Thyroid gland (tissue), 4 donors: ENCODE measurements around the gene GALR3. TPM values are rescaled to one million over a fixed set of nuclear protein-coding genes. Genes with fewer than 3 reads are reported as not detected.

ENCODE experiments used
- DNase-seq, 2 donors: peaks; one replicate each; pipeline ENCODE4 v3.0.0-alpha.2; 2019
- H3K27ac ChIP-seq, 3 donors: fragments of 200-600 bp; sonication (generic); 1 replicate in 2 of 3; 2 replicates in 1 of 3; pipeline ENCODE4 v1.5.1; 2016 to 2019; ENCODE audit warnings: mild to moderate bottlenecking in 1 of 3, moderate library complexity in 1 of 3
- H3K27me3 ChIP-seq: fragments of 200-600 bp; sonication (generic); one replicate; pipeline ENCODE4 v1.5.1; 2019
- H3K36me3 ChIP-seq, 2 donors: fragments of 200-600 bp; sonication (generic); one replicate each; pipeline ENCODE4 v1.5.1; 2016 to 2019
- H3K4me1 ChIP-seq, 2 donors: fragments of 200-600 bp; sonication (generic); one replicate each; pipeline ENCODE4 v1.5.1; 2017 to 2019
- H3K4me3 ChIP-seq, 3 donors: fragments of 200-600 bp; sonication (generic); replicated peaks in 1 of 3; 1 replicate in 2 of 3; 2 replicates in 1 of 3; pipeline ENCODE4 v1.5.1; 2016; ENCODE audit warnings: mild to moderate bottlenecking in 1 of 3
- H3K9me3 ChIP-seq: fragments of 200-600 bp; sonication (generic); one replicate; pipeline ENCODE4 v1.5.1; 2017
- CTCF ChIP-seq, 6 experiments: fragments of 200-600 bp in 3 of 6; fragments of 450-650 bp in 3 of 6; sonication (generic) in 3 of 6; IDR thresholded peaks; one replicate each; pipeline ENCODE4 v1.5.1; 2016 to 2019; ENCODE audit warnings: antibody characterized with exemption in 6 of 6, mild to moderate bottlenecking in 2 of 6, inconsistent platforms in 1 of 6, moderate library complexity in 1 of 6
- POLR2A ChIP-seq, 2 donors: fragments of 450-650 bp; IDR thresholded peaks; one replicate each; pipeline ENCODE4 v1.6.1; 2017; ENCODE audit warnings: antibody characterized with exemption in 2 of 2, mild to moderate bottlenecking in 2 of 2, moderate library complexity in 1 of 2
- WGBS, 2 donors: methylation state at CpG; one replicate each; pipeline ENCODE4 v1.1.5; 2017; 5-methylcytosine and 5-hydroxymethylcytosine counted together
- intact Hi-C: fragments of 100-400 bp; cut with DNase I; formaldehyde crosslinking; loops from one replicate; pipeline ENCODE4 v1.15.1; 2023
- total RNA-seq, 4 donors: library from RNA; depleted of rRNA; stranded (reverse); fragments of >200 nt; gene quantifications; one replicate each; pipeline ENCODE4 v1.2.3, GENCODE V29; 2016

GALR3 gene
- total RNA-seq, 4 donors from 2014 or later = not detected

- TF ChIP-seq POLR2A (IDR thresholded peaks at IDR 0.05) (no peak), CTCF (IDR thresholded peaks at IDR 0.05) (no peak)
- Histone ChIP-seq H3K4me3 (no peak overlapping the region), H3K36me3 (peaks cover 30 to 36% of the 10 kb centered on the region in 2 donors), H3K27me3 (no peaks in the 10 kb centered on the region), H3K4me1 (peaks cover 23 to 27% of the 10 kb centered on the region in 2 donors), H3K27ac (no peak overlapping the region), H3K9me3 (no peaks in the 10 kb centered on the region)
- 90 to 94% methylated on average over 5 of the region's 5 CpGs for WGBS, 2 donors
- intact Hi-C loops = no loop called here
- DNase-seq = no peak
Observed at GRCh38 chr22:37852418-37852817, 29.2 kb downstream of the GALR3 start.

- WGBS, 2 donors = 47 to 68% methylated on average over 2 of the region's 2 CpGs
Observed at GRCh38 chr22:37854946-37855345, 31.8 kb downstream of the GALR3 start.

GRCh38 chr22:37855462-37855861, 32.3 kb downstream of the GALR3 start:
- TF ChIP-seq POLR2A (IDR thresholded peaks at IDR 0.05) (no peak), CTCF (IDR thresholded peaks at IDR 0.05) (no peak)
- 49 to 75% methylated on average over 2 of the region's 2 CpGs for WGBS, 2 donors
- Histone ChIP-seq H3K4me3 (no peak overlapping the region), H3K9me3 (no peaks in the 10 kb centered on the region), H3K36me3 (peaks cover 33 to 47% of the 10 kb centered on the region in 2 donors), H3K27ac (no peak overlapping the region), H3K4me1 (peaks cover 15 to 39% of the 10 kb centered on the region in 2 donors), H3K27me3 (no peaks in the 10 kb centered on the region)
- intact Hi-C loops = no loop called here
- DNase-seq = peak; percentile 17 to 24

More at GRCh38 chr22:37854946-37855345, 31.8 kb downstream of the GALR3 start:
- no peak for TF ChIP-seq CTCF (IDR thresholded peaks at IDR 0.05)
- no peak for TF ChIP-seq POLR2A (IDR thresholded peaks at IDR 0.05)
- DNase-seq = no peak
- Histone ChIP-seq H3K36me3 (peaks cover 33 to 47% of the 10 kb centered on the region in 2 donors), H3K27ac (no peak overlapping the region), H3K4me3 (no peak overlapping the region), H3K9me3 (no peaks in the 10 kb centered on the region), H3K27me3 (no peaks in the 10 kb centered on the region), H3K4me1 (peaks cover 15 to 39% of the 10 kb centered on the region in 2 donors)
- intact Hi-C loops = no loop called here

GRCh38 chr22:37860796-37861421, 37.7 kb downstream of the GALR3 start:
- WGBS, 2 donors = 44 to 45% methylated on average over 7 of the region's 7 CpGs
- Histone ChIP-seq H3K36me3 (peaks cover 31 to 38% of the 10 kb centered on the region in 2 donors), H3K4me3 (no peak overlapping the region), H3K9me3 (no peaks in the 10 kb centered on the region), H3K27me3 (no peaks in the 10 kb centered on the region), H3K27ac (peak overlapping the region; percentile 42 to 70 (median 69)), H3K4me1 (peaks cover 29 to 61% of the 10 kb centered on the region in 2 donors)
- DNase-seq = peak; percentile 79 to 85
- TF ChIP-seq CTCF (IDR thresholded peaks at IDR 0.05) (no peak), POLR2A (IDR thresholded peaks at IDR 0.05) (no peak)
- intact Hi-C loops = loop anchor here (5.0 kb wide), 1 partner anchor 44 kb away; no protein-coding TSS in a partner anchor

- Histone ChIP-seq H3K9me3 (no peaks in the 10 kb centered on the region), H3K4me3 (no peak overlapping the region), H3K36me3 (peaks cover 19 to 30% of the 10 kb centered on the region in 2 donors), H3K27ac (peak overlapping the region in 1 of 3 donors; percentile 4), H3K4me1 (peaks cover 36 to 75% of the 10 kb centered on the region in 2 donors), H3K27me3 (no peaks in the 10 kb centered on the region)
- 82 to 84% methylated on average over 7 of the region's 7 CpGs for WGBS, 2 donors
- intact Hi-C loops = loop anchor here (5.0 kb wide), 1 partner anchor 45 kb away; no protein-coding TSS in a partner anchor
- TF ChIP-seq CTCF (IDR thresholded peaks at IDR 0.05) = no peak
- TF ChIP-seq POLR2A (IDR thresholded peaks at IDR 0.05) = no peak
- DNase-seq = no peak
Observed at GRCh38 chr22:37862570-37863325, 39.6 kb downstream of the GALR3 start.
